HG02798 (cell line): ENCODE measurements around the gene HMGXB4.

ENCODE experiments used
- ATAC-seq: cut with Tn5 transposase; IDR thresholded peaks from one replicate; pipeline ENCODE4 v1.9.1; 2021; ENCODE audit warnings: mild to moderate bottlenecking; ENCODE audit not compliant: unreplicated experiment, poor library complexity

Gene HMGXB4

DNA sequence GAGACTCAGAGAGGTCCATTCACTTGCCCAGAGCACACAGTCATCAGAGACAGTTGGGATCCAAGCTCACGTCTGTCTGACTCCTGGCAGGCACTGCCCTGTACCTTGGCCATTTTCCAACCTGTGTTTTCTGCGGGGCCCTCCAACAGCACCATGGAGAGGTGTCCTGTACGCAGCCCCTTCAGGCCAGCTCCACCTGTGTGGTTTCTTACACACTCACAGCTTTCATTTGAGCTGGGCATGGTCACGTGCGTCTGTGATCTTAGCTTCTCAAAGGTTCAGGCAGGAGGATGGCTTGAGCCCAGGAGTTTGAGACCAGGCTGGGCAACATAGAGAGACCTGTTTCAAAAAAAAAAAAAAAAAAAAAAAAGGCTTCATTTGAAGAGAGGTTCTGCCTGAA is 66.8 kb downstream of the HMGXB4 start:
- no peak for ATAC-seq

DNA sequence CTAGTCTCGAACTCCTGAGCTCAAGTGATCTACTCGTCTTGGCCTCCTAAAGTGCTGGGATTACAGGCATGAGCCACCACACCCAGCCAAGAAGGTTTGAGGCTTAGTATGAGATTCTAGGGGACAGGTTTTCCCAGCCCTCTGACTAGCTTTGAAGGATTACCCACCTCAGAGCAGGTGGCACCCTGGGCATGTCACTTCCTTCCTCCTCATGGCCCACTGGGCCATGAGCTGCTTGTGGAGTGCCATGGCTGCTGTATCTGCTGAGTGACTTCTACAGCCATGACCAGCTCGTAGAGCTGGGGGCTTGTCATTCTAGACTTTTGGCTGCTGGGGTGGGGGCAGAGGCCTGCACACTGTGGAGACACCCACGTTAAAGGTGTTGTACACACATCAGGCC is 67.5 kb downstream of the HMGXB4 start:
- no peak for ATAC-seq

DNA sequence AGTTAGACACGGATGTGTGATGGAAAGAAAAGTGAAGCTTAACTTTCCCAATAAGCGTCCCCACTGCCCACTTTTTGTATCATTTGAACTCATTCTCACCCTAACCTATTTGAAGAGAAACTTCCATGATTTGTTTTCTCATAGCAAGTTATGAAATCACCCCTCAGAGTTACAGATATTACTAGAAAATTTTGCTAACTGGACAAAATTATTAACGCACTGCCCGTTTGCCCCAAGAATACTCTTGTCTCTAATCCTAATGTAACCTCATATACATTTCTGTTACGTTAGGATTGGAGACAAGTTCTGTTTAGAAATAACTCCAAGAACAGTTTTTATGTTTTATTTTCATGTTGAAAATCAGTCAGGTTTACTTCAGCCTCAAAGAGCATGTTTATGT is 67.9 kb downstream of the HMGXB4 start:
- ATAC-seq: no peak

DNA sequence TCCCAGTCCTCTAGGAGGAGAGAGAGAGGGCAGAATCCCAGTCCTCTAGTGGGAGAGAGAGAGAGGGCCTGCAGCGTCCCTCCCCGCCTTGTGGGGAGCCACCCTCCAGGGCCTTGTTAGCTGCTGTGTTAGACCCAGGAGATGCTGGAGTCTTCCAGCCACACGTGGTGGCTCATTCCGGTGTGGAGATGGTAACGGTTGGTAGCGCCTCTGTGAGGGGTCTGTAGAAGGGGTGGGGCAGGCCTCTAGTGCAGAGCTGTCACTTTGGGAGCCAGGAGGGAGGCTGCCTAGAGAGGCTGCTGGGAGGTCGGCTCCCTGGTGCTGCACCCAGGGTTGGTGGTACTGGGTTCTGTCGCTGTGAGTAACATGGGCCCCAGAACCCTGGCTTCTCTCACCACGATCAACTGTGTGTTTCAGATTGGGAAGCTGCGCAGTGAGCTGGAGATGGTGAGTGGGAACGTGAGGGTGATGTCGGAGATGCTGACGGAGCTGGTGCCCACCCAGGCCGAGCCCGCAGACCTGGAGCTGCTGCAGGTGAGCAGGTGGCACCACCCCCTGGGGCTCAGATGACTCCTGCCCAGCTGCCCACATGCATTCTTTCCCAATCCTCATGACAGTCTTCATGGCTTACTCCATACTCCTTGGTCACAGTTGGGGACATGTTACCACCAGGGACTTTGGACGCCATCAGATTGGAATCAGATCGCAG is 69.7 kb downstream of the HMGXB4 start:
- ATAC-seq: no peak

DNA sequence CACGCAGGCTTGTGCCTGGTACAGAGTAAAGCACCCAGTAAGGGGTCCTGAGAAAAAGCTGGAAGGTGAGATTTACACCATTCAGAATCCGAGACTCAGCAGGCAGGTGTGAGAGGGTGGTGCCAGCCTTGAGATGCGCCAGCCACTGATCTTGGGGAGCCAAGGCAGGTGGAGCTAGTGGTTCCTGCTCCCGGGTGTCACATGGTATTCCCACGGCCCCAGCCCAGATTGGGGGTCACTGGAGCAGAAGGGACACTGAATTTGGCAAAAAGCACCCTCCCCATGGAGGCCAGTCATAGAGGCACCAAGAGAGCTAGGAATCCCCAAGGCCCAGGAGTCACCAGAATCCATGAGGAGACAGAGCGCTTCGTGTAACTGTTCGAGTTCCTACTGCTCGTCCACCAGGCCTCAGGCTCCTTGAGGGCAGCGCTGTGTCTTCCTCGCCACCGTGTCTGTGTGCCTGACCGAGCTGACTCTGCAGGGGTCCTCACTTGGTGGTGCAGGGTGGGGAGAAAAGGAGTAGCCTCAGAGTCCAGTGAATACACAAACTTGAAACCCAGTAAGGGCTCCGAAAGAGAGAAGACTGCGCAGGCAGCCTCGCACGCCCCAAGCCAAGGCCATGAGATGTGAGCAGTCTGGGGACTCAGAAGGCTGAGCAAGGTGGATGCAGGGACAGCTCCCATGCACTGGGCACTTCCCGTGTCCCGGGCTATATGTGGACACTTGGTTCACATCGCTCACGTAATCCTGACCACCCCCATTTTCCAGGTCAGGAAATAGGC is 70.6 kb downstream of the HMGXB4 start:
- ATAC-seq: no peak

DNA sequence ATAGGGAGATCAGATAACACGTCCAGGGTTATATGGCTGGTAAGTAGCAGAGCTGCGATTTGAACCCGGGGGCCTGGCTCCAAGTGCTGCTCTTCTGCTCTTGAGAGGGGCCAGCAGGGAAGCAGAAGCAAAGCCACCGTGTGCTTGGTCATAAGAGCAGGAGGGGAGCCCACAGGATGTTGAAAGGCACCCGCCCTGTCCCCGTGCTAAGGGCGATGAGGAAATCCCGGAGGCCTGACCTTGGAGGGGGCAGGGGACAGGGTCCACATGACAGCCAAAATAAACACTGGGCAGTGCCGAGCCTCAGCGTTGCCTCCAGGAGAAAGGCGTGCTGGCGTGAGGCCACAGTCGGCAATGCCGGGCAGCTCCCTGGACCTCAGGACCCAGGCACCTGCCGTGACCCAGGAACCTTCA is 71.2 kb downstream of the HMGXB4 start:
- ATAC-seq: no peak

DNA sequence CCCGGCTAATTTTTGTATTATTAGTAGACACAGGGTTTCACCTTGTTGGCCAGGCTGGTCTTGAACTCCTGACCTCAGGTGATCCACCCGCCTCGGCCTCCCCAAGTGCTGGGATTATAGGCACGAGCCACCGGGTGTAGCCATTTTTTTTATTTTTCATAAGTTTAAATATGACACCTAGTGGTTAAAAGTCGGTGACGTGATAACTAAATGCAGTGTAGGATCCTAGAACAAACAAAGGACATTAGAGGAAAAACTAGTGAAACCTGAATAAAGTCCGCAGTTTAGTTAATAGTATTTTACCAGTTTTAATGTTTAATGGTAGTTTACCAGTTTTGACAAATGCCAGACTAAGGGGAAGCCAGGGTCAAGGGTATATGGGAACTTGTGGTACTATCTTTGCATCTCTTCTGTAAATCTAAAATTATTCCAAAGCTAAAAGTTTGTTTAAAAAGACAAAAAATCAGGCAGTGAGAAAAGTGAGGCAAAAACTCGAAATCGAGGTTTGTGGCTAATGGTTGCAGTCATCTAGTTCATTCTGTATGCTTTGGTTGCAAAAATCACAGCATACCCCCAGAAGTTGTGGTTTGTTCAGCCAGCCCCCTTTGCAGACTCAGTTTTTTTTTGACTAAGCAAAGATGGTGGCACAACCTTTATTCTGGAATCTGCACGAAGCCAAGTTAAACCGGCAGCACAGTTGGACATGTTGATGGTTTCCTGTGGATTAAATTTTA is 72.0 kb downstream of the HMGXB4 start:
- ATAC-seq: no peak

DNA sequence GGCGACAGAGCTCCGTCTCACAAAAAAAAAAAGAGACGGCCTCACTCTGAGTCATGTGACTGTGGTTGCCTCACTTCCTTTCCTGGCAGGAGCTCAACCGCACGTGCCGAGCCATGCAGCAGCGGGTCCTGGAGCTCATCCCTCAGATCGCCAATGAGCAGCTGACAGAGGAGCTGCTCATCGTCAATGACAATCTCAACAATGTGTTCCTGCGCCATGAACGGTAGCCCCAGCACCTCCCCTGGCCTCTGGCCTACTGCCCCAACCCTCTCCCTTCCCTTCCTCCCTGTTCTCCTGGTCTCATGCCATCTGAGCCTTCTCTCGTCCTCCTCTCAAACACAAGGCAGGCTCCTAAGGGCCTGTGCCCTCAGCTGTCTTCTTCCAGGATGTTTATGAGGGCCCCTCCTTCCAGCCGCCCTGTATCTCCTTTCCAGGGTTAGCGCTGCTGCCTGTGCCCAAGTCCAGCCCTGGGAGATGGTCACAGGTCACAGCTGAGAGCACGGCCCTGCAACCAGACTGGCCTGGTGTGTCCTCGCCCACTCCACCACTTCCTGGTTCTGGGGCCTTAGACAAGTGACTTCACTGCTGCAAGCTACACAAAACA is 73.1 kb downstream of the HMGXB4 start:
- ATAC-seq: no peak

DNA sequence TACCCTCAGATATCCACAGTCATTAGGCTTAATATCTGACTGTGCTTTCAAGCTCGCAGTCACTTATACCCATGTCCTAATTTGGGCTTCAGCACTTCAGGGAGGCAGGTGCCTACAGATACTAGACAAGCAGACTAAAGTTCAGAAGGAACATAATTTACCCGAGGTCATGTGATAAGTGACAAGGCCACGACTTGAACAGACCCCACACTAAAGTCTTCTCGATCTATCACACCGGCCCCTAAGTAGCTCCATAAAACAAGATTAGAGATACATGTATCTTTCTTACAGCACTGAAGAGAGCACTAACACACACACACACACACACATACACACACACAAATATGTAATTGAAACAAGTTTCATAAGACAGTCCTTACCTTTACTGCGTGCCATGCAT is 75.0 kb downstream of the HMGXB4 start:
- ATAC-seq: no peak

DNA sequence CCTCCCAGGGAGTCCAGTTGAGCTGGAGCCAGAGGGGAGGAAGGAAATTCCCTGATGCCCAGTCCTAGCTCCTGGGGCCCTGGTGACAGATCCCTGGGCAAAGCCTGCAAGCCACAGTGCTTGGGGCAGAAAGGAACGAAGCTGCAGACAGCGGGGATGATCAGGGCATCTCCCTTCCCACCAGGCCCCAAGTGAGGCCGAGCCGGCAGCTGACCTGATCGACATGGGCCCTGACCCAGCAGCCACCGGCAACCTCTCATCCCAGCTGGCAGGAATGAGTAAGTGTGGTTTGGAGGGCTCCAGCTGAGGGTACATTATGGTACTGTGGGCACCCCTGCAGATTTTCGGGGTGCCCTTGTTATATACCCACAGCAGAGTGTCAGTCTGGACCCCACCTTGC is 75.9 kb downstream of the HMGXB4 start:
- ATAC-seq: no peak

DNA sequence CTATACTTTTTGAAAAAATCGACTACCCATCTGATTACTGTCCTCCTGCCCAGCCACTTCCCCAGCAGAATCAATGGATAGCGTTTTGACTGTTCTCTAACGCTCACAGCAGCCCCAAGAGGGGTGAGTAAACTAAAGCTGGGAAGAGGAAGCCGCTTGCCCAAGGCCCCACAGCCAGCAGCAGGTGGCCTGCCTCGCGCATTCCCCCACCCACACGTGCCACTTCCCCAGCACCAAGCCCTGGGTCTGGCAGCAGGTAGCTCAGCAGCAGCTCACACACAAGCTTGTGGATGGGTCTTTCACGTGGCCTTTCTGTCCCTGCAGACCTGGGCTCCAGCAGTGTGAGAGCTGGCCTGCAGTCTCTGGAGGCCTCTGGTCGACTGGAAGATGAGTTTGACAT is 76.7 kb downstream of the HMGXB4 start:
- no peak for ATAC-seq

DNA sequence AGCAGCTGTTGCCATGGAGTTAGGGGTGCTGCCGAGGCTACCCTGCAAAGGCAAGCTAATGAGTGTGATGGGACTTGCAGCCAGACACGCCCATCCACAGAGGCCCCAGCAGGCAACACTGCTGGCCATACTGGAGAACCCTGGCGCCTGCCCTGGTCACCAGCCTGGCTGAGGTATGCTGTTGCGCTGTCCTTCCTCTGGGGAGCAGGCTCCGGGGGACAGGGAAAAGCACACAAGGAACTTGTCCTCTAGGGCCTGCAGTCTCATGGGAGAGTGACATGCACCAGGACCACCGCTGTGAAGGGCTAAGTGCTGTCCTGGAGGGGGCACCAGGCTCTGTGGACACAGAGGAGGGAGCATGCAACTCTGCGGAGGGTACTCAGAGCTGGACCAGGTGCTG is 78.2 kb downstream of the HMGXB4 start:
- ATAC-seq: no peak

DNA sequence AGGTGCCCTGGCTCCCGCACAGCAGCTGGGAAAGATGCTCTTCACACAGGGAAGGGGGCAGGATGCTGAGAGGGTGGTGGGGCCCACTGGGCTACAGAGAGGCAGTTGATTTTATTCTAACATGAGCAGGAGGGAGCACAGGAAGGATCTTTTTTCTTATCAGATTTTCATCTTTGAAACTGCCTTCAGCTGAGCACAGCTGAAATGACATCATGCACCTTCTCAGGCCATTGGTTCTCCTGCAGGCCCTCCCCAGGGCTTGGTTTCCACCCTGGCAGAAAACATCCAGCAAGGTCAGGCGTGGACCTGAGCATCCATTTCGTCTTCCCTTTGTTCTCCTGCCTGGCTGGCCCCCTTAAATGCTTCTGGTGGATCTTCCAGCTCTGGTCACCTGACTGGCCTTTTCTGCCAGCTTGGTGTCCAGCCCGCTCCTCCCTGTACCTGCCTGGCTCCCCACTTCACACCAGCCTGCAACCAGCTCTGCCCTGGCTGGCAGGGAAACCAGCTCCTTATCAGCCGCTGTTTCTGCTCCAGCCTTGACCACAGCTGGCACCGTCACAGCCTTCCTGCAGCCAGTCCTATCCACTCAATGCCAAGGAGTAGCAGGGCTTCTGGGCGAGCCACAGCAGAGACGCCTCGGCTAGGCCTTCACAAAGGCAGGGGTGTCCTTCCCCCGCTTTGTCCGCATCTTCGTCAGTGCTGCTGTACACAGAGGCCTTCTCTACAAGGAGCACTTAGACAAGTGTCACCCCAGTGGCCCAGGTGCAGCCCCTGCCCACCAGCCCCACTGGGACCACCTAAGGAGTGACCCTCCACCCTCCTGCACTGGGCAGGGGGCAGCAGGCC is 78.9 kb downstream of the HMGXB4 start:
- no peak for ATAC-seq

DNA sequence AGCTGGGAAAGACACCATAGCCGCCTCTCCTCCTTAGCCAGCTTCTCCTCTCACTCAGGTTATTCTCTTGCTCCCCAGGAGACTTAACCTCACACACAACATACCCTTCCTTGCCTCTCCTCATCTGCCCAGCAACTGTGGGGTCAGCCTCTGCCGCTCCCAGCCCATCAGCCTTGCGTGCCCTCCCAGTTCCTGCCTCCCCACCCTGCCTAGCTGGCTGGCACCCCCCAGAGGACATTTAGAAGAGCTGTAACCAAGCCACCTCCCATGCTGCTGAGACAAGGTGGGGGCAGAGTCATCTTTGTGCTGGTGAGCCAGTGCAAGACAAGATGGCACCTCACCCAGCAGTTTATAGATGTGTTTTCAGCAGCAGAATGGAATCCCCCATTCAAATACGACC is 80.6 kb downstream of the HMGXB4 start:
- no peak for ATAC-seq

DNA sequence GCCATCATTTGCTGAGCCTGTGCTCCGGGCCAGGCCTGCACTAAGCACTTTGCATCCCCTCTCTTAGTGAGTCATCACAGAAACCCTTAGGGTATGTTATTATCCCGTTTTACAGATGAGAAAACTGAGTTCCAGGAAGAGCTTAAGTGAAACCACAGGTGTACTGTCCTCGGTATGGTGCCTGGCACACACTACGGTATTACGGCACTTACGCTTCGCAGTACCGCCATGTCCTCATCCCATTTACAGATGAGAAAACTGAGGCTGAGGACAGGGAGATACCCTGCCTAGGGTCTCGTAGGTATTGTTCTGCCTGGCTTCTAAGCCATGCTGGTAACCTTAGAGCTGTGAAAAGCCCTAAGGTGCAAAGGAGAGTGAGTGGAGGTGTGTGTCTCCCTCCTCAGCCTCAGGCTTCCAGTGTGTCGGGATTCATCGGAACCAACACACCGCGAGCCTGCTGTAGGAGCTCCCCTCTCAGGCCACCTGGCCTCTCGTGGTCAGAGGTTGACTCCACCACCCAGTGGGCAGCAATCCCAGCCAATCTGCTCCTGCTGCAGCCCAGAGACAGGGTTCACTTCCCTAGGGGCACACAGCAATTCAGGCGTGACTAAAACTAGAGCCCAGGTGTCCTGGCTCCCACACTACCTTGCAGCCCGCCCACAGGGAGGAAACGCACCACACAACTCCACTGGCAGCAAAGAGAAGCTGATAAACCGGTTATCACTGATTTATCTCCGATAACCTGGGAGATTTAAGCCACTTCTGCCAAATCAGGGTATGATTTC is 84.0 kb downstream of the HMGXB4 start:
- no peak for ATAC-seq

DNA sequence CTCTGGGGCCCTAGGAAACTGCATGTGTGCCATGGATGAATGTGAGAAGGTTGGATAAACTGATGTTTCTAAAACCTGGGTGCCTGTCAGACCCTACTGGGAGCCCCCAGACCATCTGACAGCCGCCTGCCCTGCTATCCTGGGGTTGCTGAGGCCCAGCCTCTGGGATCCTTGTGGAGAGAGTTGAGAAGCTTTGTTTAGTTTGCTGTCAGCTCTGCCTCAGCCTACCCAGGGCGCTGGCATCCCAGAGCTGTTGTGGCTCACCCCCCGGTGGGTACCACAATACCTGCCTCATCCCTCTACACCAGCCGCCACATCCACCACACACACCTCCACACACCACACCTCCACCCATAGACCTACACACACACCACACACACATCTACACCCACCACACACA is 85.1 kb downstream of the HMGXB4 start:
- no peak for ATAC-seq

DNA sequence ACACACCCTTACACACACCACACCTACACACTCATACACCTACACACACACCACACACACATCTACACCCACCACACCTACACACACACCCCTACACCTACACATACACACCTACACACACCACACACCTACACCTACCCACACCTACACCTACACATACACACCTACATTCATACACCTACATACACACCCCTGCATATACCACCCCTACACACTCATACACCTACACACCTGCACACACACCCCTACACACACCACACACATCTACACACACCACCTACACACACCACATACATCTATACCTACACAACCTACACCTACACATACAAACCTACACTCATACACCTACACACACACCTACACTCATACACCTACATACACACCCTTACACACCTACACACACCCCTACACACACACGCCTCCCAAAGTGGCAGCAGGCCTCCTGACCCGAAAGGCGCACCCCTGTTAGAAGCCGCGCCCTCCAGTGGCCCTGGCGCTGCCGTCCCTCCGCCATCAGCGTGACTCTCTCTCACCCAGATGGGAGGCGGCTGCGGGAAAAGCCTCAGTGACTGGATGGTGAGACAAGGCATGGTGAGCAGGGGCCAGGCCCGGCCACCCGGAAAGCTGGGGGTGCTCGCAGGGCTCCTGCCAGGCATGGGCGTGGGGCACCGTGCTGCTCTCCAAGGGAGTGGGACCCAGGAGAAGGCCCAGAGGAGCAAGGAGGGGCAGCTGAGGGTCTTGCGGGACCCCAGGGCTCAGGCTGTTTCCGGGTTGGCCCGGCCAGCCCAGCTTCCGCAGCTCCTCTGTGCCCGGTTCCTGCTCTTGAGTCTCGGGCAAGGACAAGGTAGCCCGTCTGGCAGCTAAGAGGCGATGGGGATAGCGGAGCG is 86.6 kb downstream of the HMGXB4 start:
- ATAC-seq: no peak

DNA sequence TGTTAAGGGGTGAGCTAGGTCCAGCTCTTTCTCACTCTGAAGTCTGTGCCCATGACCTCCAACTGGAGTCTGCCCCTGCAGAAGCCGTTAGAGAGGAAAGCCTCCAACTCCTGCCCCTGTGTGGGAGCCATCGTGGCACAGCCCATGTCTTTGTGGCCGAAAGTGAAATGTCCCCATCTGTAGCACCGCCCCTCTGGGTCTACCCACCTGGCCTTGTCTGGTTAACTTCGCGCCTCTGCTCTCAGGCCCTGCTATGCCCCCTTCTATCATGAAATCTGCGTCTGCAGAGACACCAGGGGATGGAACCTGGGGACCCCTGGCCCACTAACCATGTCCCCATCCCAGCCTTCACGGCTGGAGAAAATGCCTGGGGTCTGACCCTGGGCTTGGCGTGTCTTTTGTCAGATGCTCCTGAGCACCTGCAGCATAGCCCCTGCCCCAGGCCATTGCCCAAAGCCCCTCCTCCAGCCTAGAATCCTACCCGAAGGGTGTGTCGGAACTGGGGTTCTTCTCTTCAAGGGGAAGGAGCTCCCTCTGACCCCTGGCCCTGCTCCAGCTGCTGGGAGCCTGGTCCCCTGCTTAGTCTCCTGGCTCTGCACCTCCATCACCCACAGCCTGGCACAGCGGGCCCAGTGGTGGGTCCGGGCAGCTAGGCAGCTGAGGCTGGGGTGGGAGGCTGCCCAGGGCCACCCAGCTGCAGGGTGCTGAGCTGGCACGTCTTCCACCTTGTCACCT is 87.8 kb downstream of the HMGXB4 start:
- ATAC-seq: no peak
